HG02852 (cell line): ENCODE measurements around the gene SRRM5.
A peak's percentile ranks its signal among the peaks of the same experiment; 100 is the strongest.
"Not testable (repeated sequence)": the region's sequence is repeated elsewhere in the genome, so short reads cannot be mapped to it uniquely, and the experiment has no call there.

Experiments used
- ATAC-seq: cut with Tn5 transposase; IDR thresholded peaks from one replicate; pipeline ENCODE4 v1.9.1; 2021; ENCODE audit warnings: mild to moderate bottlenecking, moderate library complexity; ENCODE audit not compliant: unreplicated experiment

SRRM5 gene, protein sequence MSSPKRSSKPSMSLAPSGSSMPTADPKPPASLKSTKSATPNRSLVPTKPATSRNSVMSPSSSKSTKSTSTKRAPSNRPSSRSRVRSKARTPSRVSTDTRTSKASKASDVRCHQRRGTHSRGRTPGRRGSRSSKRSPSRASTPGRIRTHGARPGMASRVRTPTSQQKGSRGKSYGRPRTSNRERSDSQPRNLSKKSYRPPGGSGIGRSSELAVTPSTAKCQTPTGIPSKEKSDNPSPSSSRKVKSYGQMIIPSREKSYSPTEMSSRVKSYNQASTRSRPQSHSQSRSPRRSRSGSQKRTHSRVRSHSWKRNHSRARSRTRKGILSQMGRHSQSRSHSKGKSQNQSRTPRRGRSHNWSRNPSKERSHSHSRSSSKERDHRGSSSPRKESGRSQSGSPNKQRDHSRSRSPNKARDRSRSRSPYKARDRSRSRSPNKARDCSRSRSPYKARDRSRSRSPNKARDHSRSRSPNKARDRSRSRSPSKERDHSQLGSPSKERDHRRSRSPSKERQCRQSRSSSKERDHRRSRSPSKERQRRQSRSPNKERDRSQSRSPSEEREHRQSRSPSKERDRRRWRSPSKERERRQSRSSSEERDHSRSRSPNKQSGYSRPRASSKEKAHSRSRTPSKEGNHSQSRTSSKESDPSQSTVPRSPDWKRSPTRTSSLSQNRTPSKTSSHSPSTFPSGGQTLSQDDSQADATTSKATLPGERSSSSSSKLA

DNA sequence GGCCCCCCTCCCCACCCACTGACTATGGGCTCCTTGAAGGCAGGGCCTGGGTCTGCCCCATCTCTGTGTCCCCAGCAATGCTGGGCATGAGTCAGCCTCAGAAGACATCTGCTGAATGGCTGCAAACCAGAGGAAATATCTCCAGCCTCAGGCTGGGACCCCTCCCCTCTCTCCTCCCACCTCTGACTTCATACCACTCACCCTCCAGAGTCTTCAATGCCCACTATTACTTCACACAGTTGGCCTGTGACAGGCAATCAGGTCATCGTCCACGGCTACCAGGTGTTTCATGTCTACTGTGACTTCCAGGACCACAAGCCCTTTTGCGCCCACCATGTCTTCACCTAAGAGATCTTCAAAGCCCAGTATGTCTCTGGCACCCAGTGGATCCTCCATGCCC is at the start of gene SRRM5:
TSS of gene SRRM5 (plus strand) at position 301 of the 400 bp plus-strand sequence. CDS start at position 335, 34 bp downstream.
- no peak for ATAC-seq

DNA sequence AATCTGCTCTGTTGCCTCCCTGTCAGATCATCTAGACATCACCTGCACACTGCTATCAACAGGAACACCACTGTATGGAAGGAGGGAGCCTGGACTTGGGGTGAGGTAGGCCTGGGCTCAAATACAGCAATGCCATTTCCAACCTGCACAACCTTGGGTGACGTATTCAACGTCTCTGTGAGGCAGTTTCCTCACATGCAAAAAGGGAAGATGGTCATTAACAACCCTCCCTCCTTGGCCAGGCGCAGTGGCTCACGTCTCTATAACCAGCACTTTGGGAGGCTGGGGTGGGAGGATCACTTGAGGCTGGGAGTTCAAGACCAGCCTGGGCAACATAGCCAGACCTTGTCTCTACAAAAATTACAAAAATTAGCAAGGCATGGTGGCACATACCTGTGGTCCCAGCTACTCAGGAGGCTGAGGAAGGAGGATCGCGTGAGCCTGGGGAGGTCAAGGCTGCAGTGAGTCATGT is 49.6 kb upstream of the SRRM5 start:
- ATAC-seq: no peak

DNA sequence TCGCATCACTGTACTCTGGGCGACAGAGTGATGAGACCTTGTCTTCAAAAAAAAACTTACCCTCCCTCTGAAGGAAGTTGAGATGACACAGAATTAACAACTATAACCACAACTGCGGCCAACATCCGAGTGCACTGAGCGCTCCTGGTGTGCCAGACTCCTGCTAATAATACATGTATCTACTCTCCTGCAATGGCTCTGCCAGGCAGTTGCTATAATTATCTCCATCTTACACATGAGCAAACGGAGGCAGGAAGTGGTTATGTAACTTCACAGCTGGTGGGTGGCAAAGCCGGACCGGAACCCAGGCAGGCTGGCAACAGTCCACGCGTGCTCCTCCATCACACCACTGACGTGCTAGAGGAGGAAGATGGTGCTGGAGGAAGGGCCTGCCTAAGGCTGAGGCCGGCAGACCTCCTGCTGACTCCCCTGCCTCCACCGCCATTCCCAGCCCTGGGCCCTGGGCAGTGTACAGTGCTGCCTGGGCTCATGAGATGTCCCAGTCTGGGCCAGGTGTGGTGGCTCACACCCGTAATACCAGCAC is 49.1 kb upstream of the SRRM5 start:
- ATAC-seq: peak; percentile 60

DNA sequence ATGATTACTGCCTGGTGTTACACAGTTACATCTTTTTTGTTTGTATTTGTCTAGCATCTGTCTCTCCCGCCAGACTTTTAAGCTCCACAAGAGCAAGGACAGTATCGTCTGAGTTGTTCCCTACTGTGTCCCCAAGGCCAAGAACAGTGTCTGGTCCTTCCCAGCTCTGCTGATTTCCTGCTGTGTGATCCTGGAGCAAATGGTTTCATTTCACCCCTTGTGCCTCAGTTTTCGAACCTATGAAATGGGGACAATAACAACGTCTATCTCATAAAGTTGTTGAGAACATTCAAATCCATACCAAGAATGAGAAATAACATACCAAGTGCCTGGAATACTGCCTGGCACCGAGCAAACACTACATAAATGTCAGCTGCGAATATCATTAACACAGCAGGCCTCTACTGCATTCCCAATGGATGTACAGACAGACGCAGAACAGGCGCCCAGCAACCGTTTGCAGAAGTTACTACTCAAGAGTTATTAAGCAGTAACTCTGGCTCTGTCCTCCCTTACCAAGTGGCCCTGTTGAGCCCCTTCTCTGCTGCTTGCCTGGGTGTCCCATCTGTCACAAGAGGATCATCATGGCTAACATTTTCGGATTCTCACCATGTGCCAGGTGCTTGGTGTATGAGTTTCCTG is 48.0 kb upstream of the SRRM5 start:
- no peak for ATAC-seq

DNA sequence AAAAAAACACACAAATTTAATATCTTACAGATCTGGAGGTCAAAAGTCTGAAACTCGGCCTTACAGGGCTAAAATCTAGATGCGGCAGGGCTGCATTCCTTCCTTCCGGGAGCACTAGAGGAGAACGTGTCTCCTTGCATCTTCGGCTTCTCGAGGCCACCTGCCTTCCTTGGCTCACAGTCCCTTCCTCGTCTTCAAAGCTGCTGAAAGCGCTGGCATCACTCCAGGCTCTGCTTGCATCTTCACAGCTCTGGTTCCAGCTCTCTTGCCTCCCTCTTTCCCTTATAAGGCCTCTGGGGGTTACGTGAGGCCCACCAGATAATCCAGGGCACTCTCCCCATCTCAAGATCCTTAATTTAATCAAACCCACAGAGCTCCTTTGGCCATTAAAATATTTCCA is 47.1 kb upstream of the SRRM5 start:
- ATAC-seq: no peak

DNA sequence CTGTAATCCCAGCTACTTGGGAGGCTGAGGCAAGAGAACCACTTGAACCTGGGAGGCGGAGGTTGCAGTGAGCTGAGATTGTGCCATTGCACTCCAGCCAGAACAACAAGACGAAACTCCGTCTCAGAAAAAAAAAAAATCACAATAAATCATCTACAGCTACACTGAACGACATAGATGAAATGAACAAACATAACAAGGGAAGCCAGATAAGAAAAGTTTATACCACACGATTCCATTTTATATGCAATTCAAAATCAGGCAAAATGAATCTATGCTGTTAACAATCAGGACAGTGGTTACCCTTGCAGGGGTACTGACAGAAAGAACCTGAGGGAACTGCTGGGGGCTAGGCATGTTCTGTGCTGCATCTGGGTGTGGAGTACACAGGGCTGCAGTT is 42.2 kb upstream of the SRRM5 start:
- ATAC-seq: no peak

DNA sequence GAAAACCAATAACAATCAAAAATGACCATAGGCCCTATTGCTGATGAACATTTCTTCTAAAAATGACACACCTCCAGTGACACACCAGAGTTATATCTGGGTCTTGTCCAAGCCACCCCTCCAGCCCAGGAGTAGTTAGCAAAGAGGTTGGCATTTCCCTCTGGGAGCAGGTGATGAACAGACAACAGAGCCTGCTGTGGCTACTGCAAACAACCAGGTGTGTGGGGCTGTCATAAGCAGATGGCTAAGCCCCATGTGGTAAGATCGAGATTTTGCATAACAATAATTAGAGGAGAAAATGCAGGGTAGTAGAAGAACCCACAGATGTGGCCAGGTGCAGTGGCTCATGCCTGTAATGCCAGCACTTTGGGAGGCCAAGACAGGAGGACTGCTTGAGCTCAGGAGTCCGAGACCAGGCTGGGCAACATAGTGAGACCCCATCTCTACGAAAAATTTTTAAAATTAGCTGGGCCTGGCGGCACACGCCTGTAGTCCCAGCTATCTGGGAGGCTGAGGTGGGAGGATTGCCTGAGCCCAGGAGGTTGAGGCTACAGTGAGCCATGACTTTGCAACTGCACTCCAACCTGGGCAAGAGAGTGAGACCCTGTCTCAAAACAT is 41.6 kb upstream of the SRRM5 start:
- no peak for ATAC-seq

DNA sequence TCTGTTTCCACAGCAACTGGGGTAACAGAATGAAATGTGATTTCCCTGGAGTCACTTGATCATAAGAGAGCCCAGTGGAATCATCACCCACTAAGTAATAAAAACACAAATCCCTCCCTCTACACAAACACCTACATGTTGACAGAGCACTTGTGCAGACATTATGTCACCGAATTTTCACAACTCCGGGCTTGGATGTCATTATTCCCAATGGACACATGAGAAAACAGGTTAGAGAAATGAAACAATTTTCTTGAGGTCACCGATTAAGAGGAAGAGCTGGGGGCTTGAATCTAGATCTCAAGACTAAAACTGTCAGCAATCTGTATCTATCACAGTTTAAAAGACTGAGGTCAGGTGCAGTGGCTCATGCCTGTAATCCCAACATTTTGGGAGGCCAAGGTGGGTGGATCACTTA is 39.7 kb upstream of the SRRM5 start:
- ATAC-seq: no peak

DNA sequence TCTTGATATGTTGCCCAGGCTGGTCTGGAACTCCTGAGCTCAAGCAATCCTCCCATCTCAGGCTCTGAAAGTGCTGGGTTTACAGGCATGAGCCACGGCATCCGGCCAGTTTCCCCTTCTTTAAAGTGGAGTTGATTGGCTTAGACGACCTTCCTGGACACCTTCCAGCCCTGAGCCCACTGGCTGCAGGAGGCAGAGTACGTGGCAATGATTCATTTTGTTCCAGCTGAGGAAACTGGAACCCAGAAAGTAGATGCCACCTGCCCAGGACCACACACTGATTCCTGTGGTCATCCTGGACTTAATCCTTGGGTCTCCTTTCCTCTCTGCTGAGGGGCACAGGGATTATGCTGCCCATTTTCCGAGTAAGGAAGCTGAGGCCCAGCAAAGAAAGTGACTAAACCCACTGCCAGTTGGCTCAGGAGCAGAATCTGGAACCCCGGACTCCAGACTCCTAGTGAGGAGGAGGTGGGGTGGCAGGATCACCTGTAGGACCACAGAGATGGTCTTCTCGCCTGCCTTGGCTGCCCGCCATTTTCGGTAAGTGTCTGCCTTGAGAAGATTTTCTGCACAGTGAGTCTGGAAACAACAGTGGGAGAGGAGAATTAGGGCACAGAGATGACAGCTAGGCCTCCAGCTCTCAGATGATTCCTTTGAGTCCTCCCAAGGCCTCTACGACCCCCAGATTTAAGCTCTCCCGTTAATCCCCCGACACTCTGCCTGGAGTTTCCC is 37.3 kb upstream of the SRRM5 start:
- ATAC-seq: no peak

DNA sequence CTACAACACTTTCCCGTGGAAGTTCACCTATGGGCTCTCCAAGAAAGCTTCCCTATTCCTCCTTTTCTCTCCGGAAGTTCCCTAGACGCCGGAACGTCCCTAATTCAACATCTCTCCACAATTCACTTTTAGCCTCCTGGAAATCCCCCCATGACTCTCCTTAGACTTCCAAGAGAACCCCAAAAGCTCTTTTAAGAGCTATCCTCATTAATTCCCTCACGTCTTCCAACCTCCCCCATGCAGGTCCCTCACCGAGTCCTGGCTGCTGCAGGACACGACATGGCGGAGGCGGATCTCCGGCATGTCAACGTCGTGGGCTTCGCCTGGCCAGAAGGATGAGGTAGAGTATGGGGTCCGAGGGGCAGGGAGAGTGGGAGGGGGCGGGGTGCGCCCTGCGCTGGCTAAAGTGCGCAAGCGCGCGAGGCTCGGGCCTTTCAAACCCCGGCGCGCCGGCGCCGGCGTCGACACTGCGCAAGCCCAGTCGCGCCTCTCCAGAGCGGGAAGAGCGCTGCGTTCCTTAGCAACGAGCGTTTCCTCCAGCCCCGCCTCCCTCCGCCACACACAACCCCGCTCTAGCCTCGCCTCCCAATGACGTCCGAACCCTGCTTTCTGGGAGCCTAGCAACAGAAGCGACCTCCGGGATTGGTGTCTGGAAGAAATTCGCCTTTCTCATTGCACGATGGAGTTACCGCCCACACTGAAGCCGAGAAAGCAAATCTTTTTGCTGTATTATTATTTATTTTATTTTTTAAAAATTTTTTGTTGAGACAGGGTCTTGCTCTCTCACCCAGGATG is 36.5 kb upstream of the SRRM5 start, which contains the start of the genes PINLYP and XRCC1:
TSS of gene PINLYP (plus strand) at position 646 of the 795 bp plus-strand sequence. CDS start 1,391 bp downstream, outside the sequence.
TSS of gene XRCC1 (minus strand) at position 372 of the 795 bp plus-strand sequence. CDS start at position 303, 69 bp downstream.
- ATAC-seq: peak; percentile 97

DNA sequence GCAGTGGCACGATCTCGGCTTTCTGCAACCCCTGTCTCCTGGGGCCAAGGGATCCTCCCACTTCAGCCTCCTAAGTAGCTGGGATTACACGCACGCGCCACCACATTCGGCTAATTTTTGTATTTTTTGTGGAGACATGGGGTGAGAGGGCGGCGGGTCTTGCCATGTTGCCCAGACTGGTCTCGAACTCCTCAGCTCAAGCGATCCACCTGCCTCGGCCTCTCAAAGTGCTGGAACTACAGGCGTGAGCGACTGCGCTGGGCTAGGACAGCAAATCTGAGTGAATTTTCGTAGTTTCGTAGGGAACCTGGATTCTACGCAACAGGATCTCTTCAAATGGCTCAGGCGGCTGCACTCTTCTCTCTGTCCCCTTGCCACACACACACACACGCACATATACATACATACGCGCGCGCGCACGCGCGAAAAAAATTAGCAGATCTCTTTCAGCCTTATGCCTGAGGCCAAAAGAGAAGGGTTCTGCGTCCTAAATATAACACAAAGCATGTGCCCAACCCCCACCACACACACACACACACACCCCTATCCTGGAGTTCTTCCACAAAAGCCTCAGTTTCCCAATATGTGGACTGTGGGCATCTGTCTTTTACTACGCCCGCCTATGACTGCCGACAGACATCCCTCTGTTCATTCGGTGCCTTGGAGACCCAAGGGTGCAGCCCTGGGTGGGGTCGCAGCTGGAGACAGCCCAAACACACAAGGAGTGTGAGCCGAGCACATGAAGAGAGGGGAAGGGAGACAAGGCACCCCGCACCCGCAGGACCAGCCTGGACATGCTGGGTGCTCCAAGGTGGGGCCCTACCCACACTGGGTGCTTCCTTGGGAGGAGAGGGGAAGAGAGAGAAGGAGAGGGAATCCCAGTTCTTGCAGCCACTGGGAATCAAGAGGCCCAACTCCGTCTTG is 35.7 kb upstream of the SRRM5 start:
- peak; percentile 7 for ATAC-seq

DNA sequence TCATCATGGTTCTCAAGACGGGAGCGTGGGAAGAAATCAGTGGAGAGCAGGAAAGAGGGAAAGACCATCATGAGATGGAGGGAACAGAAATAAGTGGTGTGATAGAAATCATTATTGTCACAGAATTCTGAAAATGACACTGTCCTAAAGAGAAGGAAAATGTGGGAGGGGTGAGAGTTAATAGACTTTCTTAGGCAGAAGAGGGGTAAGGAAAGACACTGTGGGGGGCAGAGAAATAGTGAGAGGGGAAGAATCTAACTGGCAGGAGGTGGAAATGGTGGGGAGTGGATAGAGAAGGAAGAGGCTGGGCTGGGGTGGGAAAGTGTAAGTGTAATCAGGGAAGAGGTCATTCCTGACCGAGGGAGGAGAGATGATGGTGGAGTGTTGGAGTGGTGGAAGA is 33.1 kb upstream of the SRRM5 start:
- no peak for ATAC-seq

DNA sequence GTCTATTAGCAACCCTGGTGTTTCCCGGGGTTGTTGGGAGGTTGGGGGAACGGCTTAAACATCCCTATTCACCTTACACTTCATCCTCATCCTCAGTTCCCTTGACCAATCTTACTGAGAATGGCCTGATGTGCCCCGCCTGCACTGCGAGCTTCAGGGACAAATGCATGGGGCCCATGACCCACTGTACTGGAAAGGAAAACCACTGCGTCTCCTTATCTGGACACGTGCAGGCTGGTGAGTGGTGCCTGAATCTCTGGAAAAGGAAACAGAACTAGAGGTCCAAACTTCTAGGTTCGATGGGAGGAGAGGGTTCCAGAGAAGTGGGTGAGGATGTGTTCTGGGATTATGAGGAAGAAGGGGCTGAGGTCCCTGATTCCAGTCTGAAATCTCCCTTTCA is 30.4 kb upstream of the SRRM5 start:
- ATAC-seq: no peak

DNA sequence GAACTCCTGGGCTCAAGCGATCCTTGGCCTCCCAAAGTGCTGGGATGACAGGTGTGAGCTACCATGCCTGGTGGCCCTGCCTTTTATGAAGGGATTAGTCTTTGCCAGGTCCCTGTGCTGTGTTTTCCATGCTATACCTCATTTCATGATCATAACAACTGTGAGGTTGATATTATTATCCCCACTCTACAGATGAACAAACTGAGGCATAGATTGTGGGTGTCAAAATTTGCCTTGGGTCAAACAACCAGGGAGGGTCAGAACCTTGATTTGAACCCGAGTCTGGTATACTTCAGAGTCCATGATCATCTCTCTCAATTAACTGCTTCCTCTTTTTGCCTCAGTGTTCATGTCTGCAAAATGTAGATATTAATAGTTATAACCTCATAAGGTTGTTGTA is 29.4 kb upstream of the SRRM5 start:
- no peak for ATAC-seq

DNA sequence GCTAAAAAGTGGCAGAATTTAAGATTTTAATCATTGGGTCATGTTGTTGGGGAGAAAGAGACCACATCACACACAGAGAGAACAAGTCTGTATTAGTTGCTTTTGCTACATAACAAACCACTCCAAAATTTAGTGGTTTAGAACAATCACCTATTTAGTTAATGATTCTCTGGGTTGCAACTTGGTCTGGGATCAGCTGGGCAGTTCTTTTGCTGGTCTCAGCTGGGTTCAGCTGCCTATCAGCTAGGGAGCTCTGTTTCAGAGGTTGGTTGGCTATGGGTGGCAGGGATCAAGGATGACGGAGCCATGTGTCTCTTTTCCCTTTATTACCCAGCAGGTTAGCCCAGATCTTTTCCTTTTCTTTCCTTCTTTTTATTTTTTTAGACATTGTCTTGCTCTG is 27.4 kb upstream of the SRRM5 start:
- ATAC-seq: no peak

DNA sequence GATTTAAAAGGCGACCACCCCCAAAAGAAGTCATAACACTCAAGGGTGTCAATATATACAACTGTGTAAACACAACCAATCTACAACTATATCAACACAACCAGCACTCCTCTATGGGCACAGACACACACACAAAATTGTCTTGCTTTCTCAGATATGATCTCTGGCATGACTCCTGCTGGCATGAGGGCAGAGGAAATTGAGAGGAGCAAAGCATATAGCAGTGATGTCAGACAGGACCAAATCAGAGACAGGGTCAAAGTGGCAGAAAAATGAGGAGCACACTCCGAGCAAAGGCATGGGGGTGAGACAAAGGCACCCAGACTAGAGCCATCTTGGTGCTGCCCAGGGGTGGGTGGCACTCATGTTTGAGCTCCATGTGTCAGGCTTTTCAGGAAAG is 25.5 kb upstream of the SRRM5 start:
- no peak for ATAC-seq

DNA sequence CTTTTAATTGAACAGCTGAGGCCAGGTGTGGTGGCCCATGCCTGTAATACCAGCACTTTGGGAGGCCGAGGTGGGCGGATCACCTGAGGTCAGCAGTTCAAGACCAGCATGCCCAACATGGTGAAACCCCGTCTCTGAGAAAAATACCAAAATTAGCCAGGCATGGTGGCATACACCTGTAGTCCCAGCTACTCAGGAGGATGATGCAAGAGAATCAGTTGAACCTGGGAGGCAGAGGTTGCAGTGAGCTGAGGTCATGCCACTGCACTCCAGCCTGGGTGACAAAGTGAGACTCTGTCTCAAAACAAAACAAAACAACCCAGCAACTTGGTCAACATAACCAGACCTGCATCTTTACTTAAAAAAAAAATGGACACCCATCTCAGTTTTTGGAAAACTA is 24.9 kb upstream of the SRRM5 start:
- not testable (repeated sequence) for ATAC-seq

DNA sequence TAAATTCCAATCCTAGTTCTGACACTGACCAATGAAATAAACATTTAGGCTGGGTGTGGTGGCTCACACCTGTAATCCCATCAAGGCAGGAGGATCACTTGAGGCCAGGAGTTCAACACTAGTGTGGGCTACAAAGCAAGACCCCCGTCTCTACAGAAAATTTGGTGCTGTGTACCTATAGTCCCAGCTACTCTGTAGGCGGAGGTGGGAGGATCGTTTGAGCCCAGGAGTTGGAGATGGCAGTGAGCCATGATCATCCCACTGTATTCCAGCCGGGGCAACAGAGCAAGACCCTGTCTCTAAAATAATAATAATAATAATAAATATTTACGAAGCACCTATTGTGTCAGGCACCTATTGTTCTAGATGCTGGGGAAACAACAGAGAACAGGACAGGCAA is 22.6 kb upstream of the SRRM5 start:
- no peak for ATAC-seq
